ENCODE measurements around the gene POLR1A. TPM values are rescaled to one million over a fixed set of nuclear protein-coding genes. Genes with fewer than 3 reads are reported as not detected.

POLR1A gene
- total RNA-seq, 1 donor from 2014 or later, result 54.5 TPM

- H3K27ac Mint-ChIP-seq, result no peak overlapping the region
- intact Hi-C loops (cut with micrococcal nuclease), result no loop called here
These were observed 56.2 kb downstream of the POLR1A start for GRCh38 chr2:86049529-86049928.

GRCh38 chr2:86048888-86049287 lies 56.8 kb downstream of the POLR1A start:
- H3K27me3 Mint-ChIP-seq (ENCODE audit: low read depth), result no peaks in the 10 kb centered on the region
- H3K4me1 Mint-ChIP-seq (ENCODE audit: low read depth), result no peaks in the 10 kb centered on the region
- H3K9me3 Mint-ChIP-seq, result no peaks in the 10 kb centered on the region
- no peak for DNase-seq (ENCODE audit: low spot score)
- no peak overlapping the region for H3K4me3 Mint-ChIP-seq (ENCODE audit: low read depth)
- peaks cover 61% of the 10 kb centered on the region for H3K36me3 Mint-ChIP-seq (ENCODE audit: low read depth)
- intact Hi-C loops (cut with micrococcal nuclease), result no loop called here
- no peak overlapping the region for H3K27ac Mint-ChIP-seq

More at GRCh38 chr2:86049529-86049928, 56.2 kb downstream of the POLR1A start:
- H3K36me3 Mint-ChIP-seq (ENCODE audit: low read depth), result peaks cover 64% of the 10 kb centered on the region
- H3K9me3 Mint-ChIP-seq, result no peaks in the 10 kb centered on the region
- no peak overlapping the region for H3K4me3 Mint-ChIP-seq (ENCODE audit: low read depth)
- no peak for DNase-seq (ENCODE audit: low spot score)
- no peaks in the 10 kb centered on the region for H3K4me1 Mint-ChIP-seq (ENCODE audit: low read depth)
- H3K27me3 Mint-ChIP-seq (ENCODE audit: low read depth), result no peaks in the 10 kb centered on the region

- no peak for DNase-seq (ENCODE audit: low spot score)
- Mint-ChIP-seq H3K36me3 (ENCODE audit: low read depth) (peaks cover 61% of the 10 kb centered on the region), H3K27ac (no peak overlapping the region), H3K9me3 (no peaks in the 10 kb centered on the region), H3K4me3 (ENCODE audit: low read depth) (no peak overlapping the region), H3K4me1 (ENCODE audit: low read depth) (no peaks in the 10 kb centered on the region), H3K27me3 (ENCODE audit: low read depth) (no peaks in the 10 kb centered on the region)
- intact Hi-C loops (cut with micrococcal nuclease), result no loop called here
These were observed 57.3 kb downstream of the POLR1A start for GRCh38 chr2:86048383-86048701.

GRCh38 chr2:86047575-86048382 lies 57.9 kb downstream of the POLR1A start:
- H3K4me3 Mint-ChIP-seq (ENCODE audit: low read depth), result no peak overlapping the region
- DNase-seq (ENCODE audit: low spot score), result no peak
- intact Hi-C loops (cut with micrococcal nuclease), result no loop called here
- H3K36me3 Mint-ChIP-seq (ENCODE audit: low read depth), result peaks cover 64% of the 10 kb centered on the region
- H3K4me1 Mint-ChIP-seq (ENCODE audit: low read depth), result no peaks in the 10 kb centered on the region
- no peak overlapping the region for H3K27ac Mint-ChIP-seq
- H3K9me3 Mint-ChIP-seq, result no peaks in the 10 kb centered on the region
- no peaks in the 10 kb centered on the region for H3K27me3 Mint-ChIP-seq (ENCODE audit: low read depth)

GRCh38 chr2:86045541-86045940 lies 60.1 kb downstream of the POLR1A start:
- no peak for DNase-seq (ENCODE audit: low spot score)
- Mint-ChIP-seq H3K27me3 (ENCODE audit: low read depth) (no peaks in the 10 kb centered on the region), H3K27ac (no peak overlapping the region), H3K4me1 (ENCODE audit: low read depth) (peaks cover 13% of the 10 kb centered on the region), H3K36me3 (ENCODE audit: low read depth) (peaks cover 73% of the 10 kb centered on the region), H3K9me3 (no peaks in the 10 kb centered on the region), H3K4me3 (ENCODE audit: low read depth) (no peak overlapping the region)
- intact Hi-C loops (cut with micrococcal nuclease), result no loop called here

GRCh38 chr2:86044614-86045013 lies 61.1 kb downstream of the POLR1A start:
- Mint-ChIP-seq H3K9me3 (no peaks in the 10 kb centered on the region), H3K4me3 (ENCODE audit: low read depth) (no peak overlapping the region), H3K27me3 (ENCODE audit: low read depth) (no peaks in the 10 kb centered on the region), H3K4me1 (ENCODE audit: low read depth) (peaks cover 18% of the 10 kb centered on the region), H3K36me3 (ENCODE audit: low read depth) (peaks cover 81% of the 10 kb centered on the region), H3K27ac (no peak overlapping the region)
- no peak for DNase-seq (ENCODE audit: low spot score)
- intact Hi-C loops (cut with micrococcal nuclease), result no loop called here

- Mint-ChIP-seq H3K27me3 (ENCODE audit: low read depth) (no peaks in the 10 kb centered on the region), H3K4me1 (ENCODE audit: low read depth) (peaks cover 23% of the 10 kb centered on the region), H3K9me3 (no peaks in the 10 kb centered on the region), H3K4me3 (ENCODE audit: low read depth) (no peak overlapping the region), H3K36me3 (ENCODE audit: low read depth) (peaks cover 81% of the 10 kb centered on the region), H3K27ac (no peak overlapping the region)
- intact Hi-C loops (cut with micrococcal nuclease), result no loop called here
- DNase-seq (ENCODE audit: low spot score), result no peak
These were observed 61.6 kb downstream of the POLR1A start for GRCh38 chr2:86044045-86044444.

GRCh38 chr2:86042256-86043168 lies 63.2 kb downstream of the POLR1A start:
- intact Hi-C loops (cut with micrococcal nuclease), result no loop called here
- Mint-ChIP-seq H3K4me3 (ENCODE audit: low read depth) (no peak overlapping the region), H3K27me3 (ENCODE audit: low read depth) (no peaks in the 10 kb centered on the region), H3K27ac (no peak overlapping the region), H3K36me3 (ENCODE audit: low read depth) (peaks cover 86% of the 10 kb centered on the region), H3K9me3 (no peaks in the 10 kb centered on the region), H3K4me1 (ENCODE audit: low read depth) (peaks cover 38% of the 10 kb centered on the region)
- DNase-seq (ENCODE audit: low spot score), result no peak

GRCh38 chr2:86039963-86040655 lies 65.6 kb downstream of the POLR1A start:
- Mint-ChIP-seq H3K36me3 (ENCODE audit: low read depth) (peaks cover 91% of the 10 kb centered on the region), H3K9me3 (no peaks in the 10 kb centered on the region), H3K4me1 (ENCODE audit: low read depth) (peaks cover 59% of the 10 kb centered on the region), H3K27ac (no peak overlapping the region), H3K27me3 (ENCODE audit: low read depth) (no peaks in the 10 kb centered on the region), H3K4me3 (ENCODE audit: low read depth) (no peak overlapping the region)
- no peak for DNase-seq (ENCODE audit: low spot score)
- intact Hi-C loops (cut with micrococcal nuclease), result loop anchor here (2.0 to 5.0 kb wide), 5 partner anchors 29 to 401 kb away; partner anchors contain the start of genes IMMT, KDM3A, MRPL35 and PTCD3

GRCh38 chr2:86039178-86039962 lies 66.3 kb downstream of the POLR1A start:
- Mint-ChIP-seq H3K27me3 (ENCODE audit: low read depth) (no peaks in the 10 kb centered on the region), H3K27ac (peak overlapping the region; percentile 98), H3K4me3 (ENCODE audit: low read depth) (no peak overlapping the region), H3K9me3 (no peaks in the 10 kb centered on the region), H3K4me1 (ENCODE audit: low read depth) (peaks cover 63% of the 10 kb centered on the region), H3K36me3 (ENCODE audit: low read depth) (peaks cover 91% of the 10 kb centered on the region)
- intact Hi-C loops (cut with micrococcal nuclease), result loop anchor here (2.0 to 5.0 kb wide), 5 partner anchors 29 to 401 kb away; partner anchors contain the start of genes IMMT, KDM3A, MRPL35 and PTCD3
- no peak for DNase-seq (ENCODE audit: low spot score)

- no peaks in the 10 kb centered on the region for H3K27me3 Mint-ChIP-seq (ENCODE audit: low read depth)
- peaks cover 95% of the 10 kb centered on the region for H3K36me3 Mint-ChIP-seq (ENCODE audit: low read depth)
- H3K4me1 Mint-ChIP-seq (ENCODE audit: low read depth), result peaks cover 67% of the 10 kb centered on the region
- peak overlapping the region; percentile 73 for H3K4me3 Mint-ChIP-seq (ENCODE audit: low read depth)
- DNase-seq (ENCODE audit: low spot score), result peak; percentile 79
- no peaks in the 10 kb centered on the region for H3K9me3 Mint-ChIP-seq
- peak overlapping the region; percentile 98 for H3K27ac Mint-ChIP-seq
- intact Hi-C loops (cut with micrococcal nuclease), result loop anchor here (1.0 to 5.0 kb wide), 8 partner anchors 30 to 402 kb away; partner anchors contain the start of genes IMMT, KDM3A, MRPL35 and PTCD3
These were observed 67.2 kb downstream of the POLR1A start for GRCh38 chr2:86038291-86039081.

Measured in activated T-helper 2 cell treated with anti-CD3 and anti-CD28 coated beads, Interferon-gamma antibody, Interleukin-2, Interleukin-4, amounts not matched to agents 10 μg/mL and 5 μg/mL and 100 μg/mL, durations not matched to agents 14 hours and 24 hours and 36 hours (primary cell).